Astrocyte (in vitro differentiated cells and primary cell): ENCODE measurements around the gene APRT. TPM values are rescaled to one million over a fixed set of nuclear protein-coding genes. Genes with fewer than 3 reads are reported as not detected.

Source experiments
- DNase-seq: peaks from one replicate; pipeline ENCODE4 v3.0.0-alpha.2; 2010; ENCODE audit warnings: low read depth
- FAIRE-seq: peaks from 2 replicates; lab custom pipeline; 2011; peaks lifted over from hg19 to GRCh38; lab: Jason Lieb, UNC
- H2AFZ ChIP-seq: 2 replicates; pipeline ENCODE4 v1.6.0; 2012; ENCODE audit warnings: low read depth, low read length, inconsistent platforms
- H3K27ac ChIP-seq: 2 replicates; pipeline ENCODE4 v1.5.1; 2011; ENCODE audit warnings: low read depth, low read length, inconsistent platforms
- H3K27me3 ChIP-seq: 2 replicates; pipeline ENCODE4 v1.6.0; 2011; ENCODE audit warnings: low read length, inconsistent platforms; ENCODE audit not compliant: insufficient read depth
- H3K36me3 ChIP-seq: 2 replicates; pipeline ENCODE4 v1.5.1; 2011; ENCODE audit warnings: low read length, inconsistent platforms; ENCODE audit not compliant: insufficient read depth
- H3K4me1 ChIP-seq: 2 replicates; pipeline ENCODE4 v1.5.1; 2011; ENCODE audit warnings: low read length, inconsistent platforms; ENCODE audit not compliant: insufficient read depth
- H3K4me2 ChIP-seq: 2 replicates; pipeline ENCODE4 v1.6.0; 2012; ENCODE audit warnings: low read length, inconsistent platforms
- H3K4me3 ChIP-seq: 2 replicates; pipeline ENCODE4 v1.5.1; 2011; ENCODE audit warnings: low read depth, mild to moderate bottlenecking, low read length, inconsistent platforms; ENCODE audit not compliant: insufficient read depth
- H3K79me2 ChIP-seq: 2 replicates; pipeline ENCODE4 v1.6.0; 2012; ENCODE audit warnings: mild to moderate bottlenecking, low read length, inconsistent platforms; ENCODE audit not compliant: insufficient read depth
- H3K9ac ChIP-seq: 2 replicates; pipeline ENCODE4 v1.6.0; 2012; ENCODE audit warnings: mild to moderate bottlenecking, low read length, inconsistent platforms
- H3K9me3 ChIP-seq: 2 replicates; pipeline ENCODE4 v1.5.1; 2012; ENCODE audit warnings: low read depth, mild to moderate bottlenecking, low read length, inconsistent platforms; ENCODE audit not compliant: insufficient read depth
- H4K20me1 ChIP-seq: 2 replicates; pipeline ENCODE4 v1.6.0; 2012; ENCODE audit warnings: low read length, inconsistent platforms; ENCODE audit not compliant: insufficient read depth
- H3K27ac Mint-ChIP-seq: one replicate; pipeline ENCODE4 v1.8.0; 2021; ENCODE audit warnings: mild to moderate bottlenecking, mixed read lengths; ENCODE audit not compliant: unreplicated experiment
- H3K27me3 Mint-ChIP-seq: one replicate; pipeline ENCODE4 v1.8.0; 2021; ENCODE audit warnings: low read depth, mixed read lengths; ENCODE audit not compliant: unreplicated experiment
- H3K36me3 Mint-ChIP-seq: one replicate; pipeline ENCODE4 v1.8.0; 2021; ENCODE audit warnings: low read depth, mixed read lengths; ENCODE audit not compliant: unreplicated experiment
- H3K4me1 Mint-ChIP-seq: one replicate; pipeline ENCODE4 v1.8.0; 2021; ENCODE audit warnings: low read depth, mixed read lengths; ENCODE audit not compliant: unreplicated experiment
- H3K4me3 Mint-ChIP-seq: one replicate; pipeline ENCODE4 v1.8.0; 2021; ENCODE audit warnings: mild to moderate bottlenecking, moderate library complexity, mixed read lengths; ENCODE audit not compliant: unreplicated experiment
- H3K9me3 Mint-ChIP-seq: one replicate; pipeline ENCODE4 v1.8.0; 2021; ENCODE audit warnings: mild to moderate bottlenecking, mixed read lengths; ENCODE audit not compliant: unreplicated experiment
- CTCF ChIP-seq: IDR thresholded peaks from 2 replicates; pipeline ENCODE4 v1.5.1; 2011; ENCODE audit warnings: low read depth, mild to moderate bottlenecking, inconsistent platforms, low read length, moderate library complexity; ENCODE audit not compliant: insufficient read depth
- EZH2 ChIP-seq: IDR thresholded peaks from 2 replicates; pipeline ENCODE4 v1.6.1; 2012; ENCODE audit warnings: mild to moderate bottlenecking, low read length, inconsistent platforms; ENCODE audit not compliant: insufficient read depth
- total RNA-seq: library from RNA; stranded (reverse); gene quantifications from 2 replicates; pipeline ENCODE4 v1.2.1, GENCODE V29; 2021

APRT gene
- total RNA-seq, 1 donor from 2014 or later = 132 TPM

DNA sequence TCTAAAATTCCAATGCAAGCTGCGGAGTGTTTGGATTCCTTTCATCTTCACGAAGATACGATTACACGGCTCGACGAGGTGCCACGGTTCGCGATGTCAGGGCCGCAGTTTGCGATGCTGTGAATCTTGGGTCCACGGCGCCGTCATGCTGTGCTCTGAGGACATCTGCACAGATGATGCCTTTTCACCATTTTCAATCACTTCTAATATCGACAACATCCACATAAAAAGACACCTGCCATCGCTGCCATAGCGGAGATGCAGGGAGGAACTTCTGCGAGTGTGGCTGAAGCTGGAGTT, 6.8 kb upstream of the APRT start:
- FAIRE-seq (no peak), DNase-seq (no peak)
- Histone ChIP-seq H3K4me1 (no peaks in the 10 kb centered on the region), H2AFZ (no peak overlapping the region), H3K4me2 (no peak overlapping the region), H3K27ac (no peak overlapping the region), H3K27me3 (no peaks in the 10 kb centered on the region), H3K9ac (no peak overlapping the region), H3K9me3 (no peaks in the 10 kb centered on the region), H3K36me3 (no peaks in the 10 kb centered on the region), H4K20me1 (no peaks in the 10 kb centered on the region), H3K79me2 (no peaks in the 10 kb centered on the region), H3K4me3 (no peak overlapping the region)
- Mint-ChIP-seq H3K9me3 (no peaks in the 10 kb centered on the region), H3K36me3 (peaks cover 6% of the 10 kb centered on the region), H3K27ac (no peak overlapping the region), H3K4me3 (no peak overlapping the region), H3K4me1 (no peaks in the 10 kb centered on the region), H3K27me3 (no peaks in the 10 kb centered on the region)
- no peak for TF ChIP-seq CTCF
- TF ChIP-seq EZH2 = no peak

DNA sequence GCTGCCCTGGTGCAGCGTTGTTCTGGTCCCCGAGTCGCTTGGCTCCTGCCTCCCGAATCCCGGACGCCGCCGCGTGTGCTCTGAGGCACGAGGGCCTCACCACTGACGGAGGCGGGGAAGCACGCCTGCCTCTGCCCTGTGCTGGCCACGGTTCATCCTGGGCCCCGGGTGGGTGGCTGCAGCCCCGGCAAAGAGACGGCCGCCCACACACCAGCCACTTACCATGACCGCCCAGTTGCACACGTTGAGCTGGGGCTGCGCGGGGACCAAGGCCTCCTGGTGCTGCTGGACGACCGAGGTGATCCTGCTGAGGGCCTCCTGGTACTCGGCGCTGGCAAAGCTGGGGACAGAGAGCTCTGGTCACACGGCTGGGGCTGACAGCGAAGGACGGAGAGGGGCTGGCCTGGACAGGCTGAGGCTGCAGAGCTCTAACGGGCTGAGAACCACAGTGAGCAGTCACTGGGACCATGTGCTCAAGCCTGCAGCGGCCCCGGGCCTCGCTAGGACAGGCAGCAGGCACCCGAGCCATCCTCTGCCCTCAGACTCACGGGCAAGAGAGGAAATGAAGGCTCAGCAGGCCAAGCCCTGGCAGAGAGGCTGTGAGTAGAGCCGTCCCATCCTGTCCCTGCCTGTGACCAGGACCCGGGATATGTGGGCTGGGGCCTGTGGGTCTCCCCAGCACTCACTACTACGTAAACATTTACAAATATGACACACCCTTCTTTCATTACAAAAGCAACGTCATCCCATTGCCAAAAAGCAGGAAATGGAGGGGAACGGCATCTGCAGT, 6.3 kb upstream of the APRT start:
- no peaks in the 10 kb centered on the region for H3K36me3 ChIP-seq
- H3K4me1 ChIP-seq = no peaks in the 10 kb centered on the region
- H3K4me2 ChIP-seq = no peak overlapping the region
- Mint-ChIP-seq H3K4me3 (no peak overlapping the region), H3K27ac (no peak overlapping the region), H3K27me3 (no peaks in the 10 kb centered on the region), H3K36me3 (peaks cover 5% of the 10 kb centered on the region), H3K9me3 (no peaks in the 10 kb centered on the region), H3K4me1 (no peaks in the 10 kb centered on the region)
- no peaks in the 10 kb centered on the region for H3K27me3 ChIP-seq
- H3K27ac ChIP-seq = no peak overlapping the region
- H3K9ac ChIP-seq = no peak overlapping the region
- no peak for TF ChIP-seq EZH2
- TF ChIP-seq CTCF = no peak
- DNase-seq = no peak
- H3K4me3 ChIP-seq = no peak overlapping the region
- no peak for FAIRE-seq
- no peaks in the 10 kb centered on the region for H4K20me1 ChIP-seq
- H3K79me2 ChIP-seq = no peaks in the 10 kb centered on the region
- H2AFZ ChIP-seq = no peak overlapping the region
- no peaks in the 10 kb centered on the region for H3K9me3 ChIP-seq
